Neural cell (in vitro differentiated cells): ENCODE data around the gene C11orf91. TPM values are rescaled to one million over a fixed set of nuclear protein-coding genes. Genes with fewer than 3 reads are reported as not detected.

Experiments used
- H2AFZ ChIP-seq: fragments of 200-600, 300-800 bp; sonication (generic), shearing (Covaris generic); 2 replicates; pipeline ENCODE4 v1.6.0; 2014; ENCODE audit warnings: low read depth, mild to moderate bottlenecking, antibody characterized with exemption, low read length, moderate library complexity
- H3F3A ChIP-seq: fragments of 200-600 bp; shearing (Covaris generic); 2 replicates; pipeline ENCODE4 v1.6.1; 2016; ENCODE audit warnings: mild to moderate bottlenecking, moderate library complexity, mixed read lengths, antibody characterized with exemption, low read length; ENCODE audit not compliant: insufficient read depth, poor library complexity, severe bottlenecking
- H3K27ac ChIP-seq: fragments of 200-600, 300-800 bp; sonication (generic), shearing (Covaris generic); 2 replicates; pipeline ENCODE4 v1.5.1; 2014; ENCODE audit warnings: mild to moderate bottlenecking, low read length, moderate library complexity
- H3K27me3 ChIP-seq: fragments of 300-800, 200-600 bp; sonication (generic), shearing (Covaris generic); 2 replicates; pipeline ENCODE4 v1.6.0; 2014; ENCODE audit warnings: mild to moderate bottlenecking, low read depth, low read length, moderate library complexity; ENCODE audit not compliant: insufficient read depth
- H3K36me3 ChIP-seq: fragments of 300-800, 200-600 bp; sonication (generic), shearing (Covaris generic); 2 replicates; pipeline ENCODE4 v1.5.1; 2014; ENCODE audit warnings: mild to moderate bottlenecking, antibody characterized with exemption, low read length, moderate library complexity; ENCODE audit not compliant: insufficient read depth
- H3K4me2 ChIP-seq: fragments of 300-800, 200-600 bp; sonication (generic), shearing (Covaris generic); 2 replicates; pipeline ENCODE4 v1.6.0; 2014; ENCODE audit warnings: mild to moderate bottlenecking, low read length
- H3K4me3 ChIP-seq: fragments of 300-800, 200-600 bp; sonication (generic), shearing (Covaris generic); 2 replicates; pipeline ENCODE4 v1.5.1; 2014; ENCODE audit warnings: mild to moderate bottlenecking, low read length, moderate library complexity
- H3K79me2 ChIP-seq: fragments of 200-600 bp; shearing (Covaris generic); replicated peaks from 2 replicates; pipeline ENCODE4 v1.6.0; 2014; ENCODE audit warnings: mild to moderate bottlenecking, low read length, moderate library complexity; ENCODE audit not compliant: insufficient read depth
- H3K9ac ChIP-seq: fragments of 300-800, 200-600 bp; sonication (generic), shearing (Covaris generic); 2 replicates; pipeline ENCODE4 v1.6.1; 2016; ENCODE audit warnings: mild to moderate bottlenecking, low read length, mixed read lengths
- H3K9me2 ChIP-seq: fragments of 200-600 bp; shearing (Covaris generic); 2 replicates; pipeline ENCODE4 v1.6.1; 2016; ENCODE audit warnings: mild to moderate bottlenecking, low read length, mixed read lengths; ENCODE audit not compliant: insufficient read depth
- H3K9me3 ChIP-seq: fragments of 200-600, 300-800 bp; sonication (generic), shearing (Covaris generic); 2 replicates; pipeline ENCODE4 v1.6.1; 2016; ENCODE audit warnings: mild to moderate bottlenecking, mixed run types, low read length, moderate library complexity, mixed read lengths
- H4K20me1 ChIP-seq: fragments of 200-600 bp; shearing (Covaris generic); 2 replicates; pipeline ENCODE4 v1.6.1; 2016; ENCODE audit warnings: mild to moderate bottlenecking, mixed run types; ENCODE audit not compliant: insufficient read depth
- EP300 ChIP-seq: fragments of 450-650 bp; conservative IDR thresholded peaks from 2 replicates; pipeline ENCODE4 v1.6.1; 2014; ENCODE audit warnings: antibody characterized with exemption, mild to moderate bottlenecking, moderate library complexity; ENCODE audit not compliant: poor library complexity, severe bottlenecking
- EZH2 ChIP-seq: fragments of 200-600, 300-800 bp; shearing (Covaris generic), sonication (generic); IDR thresholded peaks from 2 replicates; pipeline ENCODE4 v1.6.1; 2014; ENCODE audit warnings: antibody characterized with exemption, low read length, borderline replicate concordance, mild to moderate bottlenecking; ENCODE audit not compliant: insufficient read depth, poor library complexity, severe bottlenecking
- MXI1 ChIP-seq: fragments of 450-650 bp; conservative IDR thresholded peaks from 2 replicates; pipeline ENCODE4 v1.6.1; 2014; ENCODE audit warnings: antibody characterized with exemption, mild to moderate bottlenecking; ENCODE audit not compliant: poor library complexity, severe bottlenecking
- POLR2AphosphoS5 ChIP-seq: IDR thresholded peaks from 2 replicates; pipeline ENCODE4 v1.6.1; 2012
- RAD21 ChIP-seq: fragments of 450-650 bp; conservative IDR thresholded peaks from 2 replicates; pipeline ENCODE4 v1.6.1; 2014; ENCODE audit warnings: antibody characterized with exemption, mild to moderate bottlenecking, moderate library complexity
- SMC3 ChIP-seq: fragments of 450-650 bp; conservative IDR thresholded peaks from 2 replicates; pipeline ENCODE4 v1.6.1; 2014; ENCODE audit warnings: antibody characterized with exemption, mild to moderate bottlenecking, moderate library complexity; ENCODE audit not compliant: poor library complexity
- TAF1 ChIP-seq: IDR thresholded peaks from 2 replicates; pipeline ENCODE4 v1.6.1; 2012; ENCODE audit warnings: low read depth
- polyA plus RNA-seq: library from polyadenylated mRNA; depleted of rRNA; stranded (reverse); fragments of >200 nt; gene quantifications from 2 replicates; pipeline ENCODE4 v1.2.3, GENCODE V29; 2014
- TF ChIP-seq, protein P1 (sequence below): IDR thresholded peaks from 2 replicates; pipeline ENCODE4 v1.6.1; 2012; ENCODE audit warnings: borderline replicate concordance
- TF ChIP-seq, protein P2 (sequence below): fragments of 450-650 bp; IDR thresholded peaks from 2 replicates; pipeline ENCODE4 v1.5.1; 2014; ENCODE audit warnings: antibody characterized with exemption, mild to moderate bottlenecking, moderate library complexity; ENCODE audit not compliant: poor library complexity, severe bottlenecking

The C11orf91 gene
- polyA plus RNA-seq, 1 donor from 2014 or later = not detected

DNA sequence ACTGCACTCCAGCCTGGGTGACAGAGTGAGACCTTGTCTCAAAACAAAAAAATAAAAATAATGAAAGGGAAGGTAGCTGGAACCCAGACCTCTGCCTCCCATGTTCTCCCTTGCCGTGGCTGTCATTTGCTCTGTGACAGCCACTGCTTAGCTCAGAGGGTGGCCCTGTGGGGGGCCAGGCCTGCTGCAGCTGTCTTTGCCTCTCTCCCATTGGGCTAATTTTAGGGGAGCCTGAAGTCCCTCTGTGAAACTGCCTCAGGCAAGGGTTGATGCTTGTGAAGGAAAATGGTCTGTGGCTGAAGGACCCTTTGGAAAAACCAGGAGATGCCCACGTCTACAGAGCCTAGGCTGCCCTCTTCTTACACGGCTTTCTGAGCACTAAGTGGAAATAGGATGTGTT is 42.9 kb downstream of the C11orf91 start:
- Histone ChIP-seq H3K27ac (no peak overlapping the region), H3K79me2 (no peaks in the 10 kb centered on the region), H3K9me2 (no peaks in the 10 kb centered on the region), H3K9me3 (no peaks in the 10 kb centered on the region), H3K4me3 (no peak overlapping the region), H4K20me1 (no peaks in the 10 kb centered on the region), H3K9ac (no peak overlapping the region), H3K4me2 (no peak overlapping the region), H3F3A (no peaks in the 10 kb centered on the region), H3K36me3 (no peaks in the 10 kb centered on the region), H3K27me3 (no peaks in the 10 kb centered on the region), H2AFZ (no peak overlapping the region)
- TF ChIP-seq MXI1 = no peak
- TF ChIP-seq POLR2AphosphoS5 = no peak
- TF ChIP-seq EZH2 = no peak
- no peak for TF ChIP-seq EP300
- TF ChIP-seq SMC3 = no peak

DNA sequence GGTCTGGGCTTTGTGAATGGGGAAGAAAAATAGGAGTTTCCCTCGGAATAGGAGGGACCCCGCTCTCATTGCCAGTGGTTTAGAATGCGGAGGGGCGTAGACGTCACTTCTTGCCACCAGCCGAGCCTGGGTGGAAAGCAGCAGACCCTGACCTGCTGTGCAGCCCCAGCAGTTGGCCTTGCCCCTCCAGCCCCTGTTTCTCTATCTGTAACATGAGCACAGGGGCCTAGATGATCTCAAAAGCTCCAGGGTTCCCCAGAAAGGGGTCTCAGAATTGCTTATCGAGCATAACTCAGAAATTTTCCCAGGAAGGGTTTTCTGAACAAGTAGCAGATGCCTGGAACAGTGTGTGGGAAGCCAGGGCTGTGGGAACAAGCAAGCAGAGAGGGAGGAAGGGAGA is 43.9 kb downstream of the C11orf91 start:
- TF ChIP-seq POLR2AphosphoS5 (no peak), TAF1 (no peak), RAD21 (no peak), EZH2 (no peak), SMC3 (no peak), MXI1 (no peak), EP300 (no peak)
- TF ChIP-seq, protein P1, sequence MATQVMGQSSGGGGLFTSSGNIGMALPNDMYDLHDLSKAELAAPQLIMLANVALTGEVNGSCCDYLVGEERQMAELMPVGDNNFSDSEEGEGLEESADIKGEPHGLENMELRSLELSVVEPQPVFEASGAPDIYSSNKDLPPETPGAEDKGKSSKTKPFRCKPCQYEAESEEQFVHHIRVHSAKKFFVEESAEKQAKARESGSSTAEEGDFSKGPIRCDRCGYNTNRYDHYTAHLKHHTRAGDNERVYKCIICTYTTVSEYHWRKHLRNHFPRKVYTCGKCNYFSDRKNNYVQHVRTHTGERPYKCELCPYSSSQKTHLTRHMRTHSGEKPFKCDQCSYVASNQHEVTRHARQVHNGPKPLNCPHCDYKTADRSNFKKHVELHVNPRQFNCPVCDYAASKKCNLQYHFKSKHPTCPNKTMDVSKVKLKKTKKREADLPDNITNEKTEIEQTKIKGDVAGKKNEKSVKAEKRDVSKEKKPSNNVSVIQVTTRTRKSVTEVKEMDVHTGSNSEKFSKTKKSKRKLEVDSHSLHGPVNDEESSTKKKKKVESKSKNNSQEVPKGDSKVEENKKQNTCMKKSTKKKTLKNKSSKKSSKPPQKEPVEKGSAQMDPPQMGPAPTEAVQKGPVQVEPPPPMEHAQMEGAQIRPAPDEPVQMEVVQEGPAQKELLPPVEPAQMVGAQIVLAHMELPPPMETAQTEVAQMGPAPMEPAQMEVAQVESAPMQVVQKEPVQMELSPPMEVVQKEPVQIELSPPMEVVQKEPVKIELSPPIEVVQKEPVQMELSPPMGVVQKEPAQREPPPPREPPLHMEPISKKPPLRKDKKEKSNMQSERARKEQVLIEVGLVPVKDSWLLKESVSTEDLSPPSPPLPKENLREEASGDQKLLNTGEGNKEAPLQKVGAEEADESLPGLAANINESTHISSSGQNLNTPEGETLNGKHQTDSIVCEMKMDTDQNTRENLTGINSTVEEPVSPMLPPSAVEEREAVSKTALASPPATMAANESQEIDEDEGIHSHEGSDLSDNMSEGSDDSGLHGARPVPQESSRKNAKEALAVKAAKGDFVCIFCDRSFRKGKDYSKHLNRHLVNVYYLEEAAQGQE = no peak
- TF ChIP-seq, protein P2, sequence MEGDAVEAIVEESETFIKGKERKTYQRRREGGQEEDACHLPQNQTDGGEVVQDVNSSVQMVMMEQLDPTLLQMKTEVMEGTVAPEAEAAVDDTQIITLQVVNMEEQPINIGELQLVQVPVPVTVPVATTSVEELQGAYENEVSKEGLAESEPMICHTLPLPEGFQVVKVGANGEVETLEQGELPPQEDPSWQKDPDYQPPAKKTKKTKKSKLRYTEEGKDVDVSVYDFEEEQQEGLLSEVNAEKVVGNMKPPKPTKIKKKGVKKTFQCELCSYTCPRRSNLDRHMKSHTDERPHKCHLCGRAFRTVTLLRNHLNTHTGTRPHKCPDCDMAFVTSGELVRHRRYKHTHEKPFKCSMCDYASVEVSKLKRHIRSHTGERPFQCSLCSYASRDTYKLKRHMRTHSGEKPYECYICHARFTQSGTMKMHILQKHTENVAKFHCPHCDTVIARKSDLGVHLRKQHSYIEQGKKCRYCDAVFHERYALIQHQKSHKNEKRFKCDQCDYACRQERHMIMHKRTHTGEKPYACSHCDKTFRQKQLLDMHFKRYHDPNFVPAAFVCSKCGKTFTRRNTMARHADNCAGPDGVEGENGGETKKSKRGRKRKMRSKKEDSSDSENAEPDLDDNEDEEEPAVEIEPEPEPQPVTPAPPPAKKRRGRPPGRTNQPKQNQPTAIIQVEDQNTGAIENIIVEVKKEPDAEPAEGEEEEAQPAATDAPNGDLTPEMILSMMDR = no peak
- Histone ChIP-seq H3K27me3 (no peaks in the 10 kb centered on the region), H3K9me3 (no peaks in the 10 kb centered on the region), H4K20me1 (no peaks in the 10 kb centered on the region), H3K36me3 (no peaks in the 10 kb centered on the region), H3K9me2 (no peaks in the 10 kb centered on the region), H3K27ac (no peak overlapping the region), H3K9ac (no peak overlapping the region), H3F3A (no peaks in the 10 kb centered on the region), H3K79me2 (no peaks in the 10 kb centered on the region), H3K4me3 (no peak overlapping the region), H2AFZ (no peak overlapping the region), H3K4me2 (no peak overlapping the region)
